Chondrocyte (in vitro differentiated cells): ENCODE results near the gene PROK1. TPM values are rescaled to one million over a fixed set of nuclear protein-coding genes. Genes with fewer than 3 reads are reported as not detected.

Experiments
- DNase-seq: peaks from one replicate; pipeline ENCODE4 v3.0.0; 2021; ENCODE audit warnings: mixed read lengths, low spot score
- H3K27ac Mint-ChIP-seq: one replicate; pipeline ENCODE4 v1.8.0; 2021; ENCODE audit warnings: mild to moderate bottlenecking, moderate library complexity, mixed read lengths; ENCODE audit not compliant: unreplicated experiment
- H3K27me3 Mint-ChIP-seq: 2 replicates; pipeline ENCODE4 v1.8.0; 2021; ENCODE audit warnings: low read depth, mixed read lengths
- H3K36me3 Mint-ChIP-seq: 2 replicates; pipeline ENCODE4 v1.8.0; 2021; ENCODE audit warnings: low read depth, mixed read lengths
- H3K4me1 Mint-ChIP-seq: 2 replicates; pipeline ENCODE4 v1.8.0; 2021; ENCODE audit warnings: low read depth, mild to moderate bottlenecking, mixed read lengths
- H3K4me3 Mint-ChIP-seq: one replicate; pipeline ENCODE4 v1.8.0; 2021; ENCODE audit warnings: mild to moderate bottlenecking, moderate library complexity, mixed read lengths; ENCODE audit not compliant: unreplicated experiment
- H3K9me3 Mint-ChIP-seq: 2 replicates; pipeline ENCODE4 v1.8.0; 2021; ENCODE audit warnings: low read depth, mixed read lengths
- CTCF ChIP-seq: fragments of 200-600 bp; sonication (generic); IDR thresholded peaks from 2 replicates; pipeline ENCODE4 v1.5.0; 2021; ENCODE audit warnings: antibody characterized with exemption, mild to moderate bottlenecking, moderate library complexity
- total RNA-seq: library from RNA; stranded (reverse); gene quantifications from 3 replicates; pipeline ENCODE4 v1.2.1, GENCODE V29; 2021

The PROK1 gene
- total RNA-seq, 1 donor from 2014 or later, result not detected

- Mint-ChIP-seq H3K36me3 (peaks cover 1% of the 10 kb centered on the region), H3K4me1 (peaks cover 7% of the 10 kb centered on the region), H3K27ac (no peak overlapping the region), H3K4me3 (no peak overlapping the region), H3K27me3 (peaks cover 24% of the 10 kb centered on the region), H3K9me3 (peaks cover 2% of the 10 kb centered on the region)
- DNase-seq, result no peak
- no peak for TF ChIP-seq CTCF
These were observed 24.1 kb upstream of the PROK1 start for GRCh38 chr1:110426854-110427253.

GRCh38 chr1:110428946-110429345 is 22.0 kb upstream of the PROK1 start:
- Mint-ChIP-seq H3K36me3 (peaks cover 1% of the 10 kb centered on the region), H3K27me3 (peaks cover 21% of the 10 kb centered on the region), H3K9me3 (no peaks in the 10 kb centered on the region), H3K27ac (no peak overlapping the region), H3K4me1 (peaks cover 10% of the 10 kb centered on the region), H3K4me3 (no peak overlapping the region)
- no peak for TF ChIP-seq CTCF
- DNase-seq, result no peak

- H3K4me3 Mint-ChIP-seq, result no peak overlapping the region
- H3K27me3 Mint-ChIP-seq, result peaks cover 21% of the 10 kb centered on the region
- H3K4me1 Mint-ChIP-seq, result peaks cover 10% of the 10 kb centered on the region
- DNase-seq, result no peak
- peaks cover 1% of the 10 kb centered on the region for H3K36me3 Mint-ChIP-seq
- no peak for TF ChIP-seq CTCF
- H3K27ac Mint-ChIP-seq, result no peak overlapping the region
- H3K9me3 Mint-ChIP-seq, result no peaks in the 10 kb centered on the region
These were observed 20.6 kb upstream of the PROK1 start for GRCh38 chr1:110430366-110430765.

GRCh38 chr1:110430901-110431300 is 20.0 kb upstream of the PROK1 start:
- Mint-ChIP-seq H3K27me3 (peaks cover 21% of the 10 kb centered on the region), H3K4me1 (peaks cover 5% of the 10 kb centered on the region), H3K9me3 (no peaks in the 10 kb centered on the region), H3K27ac (no peak overlapping the region), H3K36me3 (peaks cover 1% of the 10 kb centered on the region), H3K4me3 (no peak overlapping the region)
- no peak for DNase-seq
- TF ChIP-seq CTCF, result no peak

GRCh38 chr1:110433213-110433612 is 17.7 kb upstream of the PROK1 start:
- Mint-ChIP-seq H3K9me3 (no peaks in the 10 kb centered on the region), H3K36me3 (peaks cover 1% of the 10 kb centered on the region), H3K27me3 (peaks cover 21% of the 10 kb centered on the region), H3K27ac (no peak overlapping the region), H3K4me1 (peaks cover 5% of the 10 kb centered on the region), H3K4me3 (no peak overlapping the region)
- no peak for TF ChIP-seq CTCF
- DNase-seq, result no peak
